ENCODE results near the gene ZNF609. TPM values are rescaled to one million over a fixed set of nuclear protein-coding genes. Genes with fewer than 3 reads are reported as not detected.

ZNF609 gene
- total and polyA plus RNA-seq, 2 of the 13 experiments (the other 11 are each of a cell fraction or from before 2014, with no cell fraction given): 8.9 to 9.9 TPM

- peak; percentile 36; the same call in 1 of the 2 replicates for TF ChIP-seq MED1 (CRISPR knock-in tag; IDR thresholded peaks at IDR 0.05)
- TF ChIP-seq ZNF609 (CRISPR knock-in tag; IDR thresholded peaks at IDR 0.05; ENCODE audit: borderline replicate concordance): peak; percentile 63; the same call in 1 of the 2 replicates
- TF ChIP-seq SKIL (CRISPR knock-in tag; IDR thresholded peaks at IDR 0.05; ENCODE audit: borderline replicate concordance): no peak
- no peak for TF ChIP-seq ADNP (CRISPR knock-in tag; IDR thresholded peaks at IDR 0.05)
- TF ChIP-seq ZNF225 (CRISPR knock-in tag; IDR thresholded peaks at IDR 0.05): no peak
- TF ChIP-seq SNAI1 (CRISPR knock-in tag; IDR thresholded peaks at IDR 0.05; ENCODE audit: borderline replicate concordance): no peak
- TF ChIP-seq RXRB (CRISPR knock-in tag; IDR thresholded peaks at IDR 0.05; ENCODE audit: borderline replicate concordance): peak; percentile 50; the same call in 1 of the 2 replicates
- TF ChIP-seq MIER2 (CRISPR knock-in tag; IDR thresholded peaks at IDR 0.05): no peak
- TF ChIP-seq NFRKB (IDR thresholded peaks at IDR 0.05): no peak
- peak; percentile 76; the same call in 1 of the 2 replicates for TF ChIP-seq ZNF710 (CRISPR knock-in tag; IDR thresholded peaks at IDR 0.05; ENCODE audit: borderline replicate concordance)
- TF ChIP-seq FOXJ3 (CRISPR knock-in tag; IDR thresholded peaks at IDR 0.05; ENCODE audit: borderline replicate concordance): peak; percentile 50; the same call in 1 of the 2 replicates
- TF ChIP-seq PHF5A (CRISPR knock-in tag; IDR thresholded peaks at IDR 0.05; ENCODE audit: low read depth, unreplicated experiment): no peak
- no peak for TF ChIP-seq ZNF660 (CRISPR knock-in tag; IDR thresholded peaks at IDR 0.05; ENCODE audit: borderline replicate concordance, low read depth)
- 0 out of 2 replicates have a peak, but pooled peaks have one; percentile 30 for TF ChIP-seq FOXO1 (CRISPR knock-in tag; IDR thresholded peaks at IDR 0.05)
- TF ChIP-seq HDAC2 (CRISPR knock-in tag; IDR thresholded peaks at IDR 0.05): peak; percentile 41; the same call in 1 of the 2 replicates
- no peak for TF ChIP-seq ZXDC (CRISPR knock-in tag; IDR thresholded peaks at IDR 0.05)
- peak; percentile 51; the same call in 1 of the 2 replicates for TF ChIP-seq PPARG (CRISPR knock-in tag; conservative IDR thresholded peaks at IDR 0.05)
- TF ChIP-seq ZNF670 (CRISPR knock-in tag; IDR thresholded peaks at IDR 0.05; ENCODE audit: borderline replicate concordance): no peak
- TF ChIP-seq ZNF713 (CRISPR knock-in tag; IDR thresholded peaks at IDR 0.05): no peak
Measured at GRCh38 chr15:64456634-64457108, 3.7 kb upstream of the ZNF609 start (continued).
